B cell (primary cell): ENCODE data around the gene TBL1XR1. TPM values are rescaled to one million over a fixed set of nuclear protein-coding genes. Genes with fewer than 3 reads are reported as not detected.

ENCODE experiments used
- ATAC-seq: fragments of 200-7000 bp; cut with Tn5 transposase; one replicate; pipeline ENCODE4 v1.10.0; 2021; ENCODE audit warnings: low read depth, mild to moderate bottlenecking, moderate number of reproducible peaks, moderate library complexity
- CTCF ChIA-PET: fragments of 350-600 bp; sonication (Branson Sonifier 250); formaldehyde crosslinking; loops from one replicate; lab custom pipeline; 2021; ENCODE audit warnings: antibody characterized with exemption, inconsistent platforms; lab: Charles Lee
- POLR2A ChIA-PET: fragments of 350-600 bp; sonication (Branson Sonifier 250); formaldehyde crosslinking; loops from one replicate; lab custom pipeline; 2021; ENCODE audit warnings: antibody characterized with exemption; lab: Charles Lee
- DNase-seq: peaks from one replicate; pipeline ENCODE4 v3.0.0; 2013
- H2AFZ ChIP-seq: 2 replicates; pipeline ENCODE4 v1.6.1; 2012; ENCODE audit warnings: mild to moderate bottlenecking, low read depth, low read length; ENCODE audit not compliant: insufficient read depth, poor library complexity, severe bottlenecking
- H3K27ac ChIP-seq, 2 donors: 1 replicate in 1 of 2; 2 replicates in 1 of 2; pipeline ENCODE4 v1.5.1; 2012 to 2013; ENCODE audit warnings: low read length in 2 of 2, mild to moderate bottlenecking in 2 of 2, moderate library complexity in 1 of 2
- H3K27me3 ChIP-seq, 4 experiments: fragments of 200-600 bp in 1 of 4; sonication (generic) in 1 of 4; replicated peaks in 1 of 4; 1 replicate in 2 of 4; 2 replicates in 2 of 4; pipeline versions ENCODE4 v1.6.1 to v1.7.0; 2013 to 2016; ENCODE audit warnings: low read length in 3 of 4, mild to moderate bottlenecking in 2 of 4, mixed read lengths in 1 of 4, moderate library complexity in 1 of 4; ENCODE audit not compliant: insufficient read depth in 4 of 4, control insufficient read depth in 3 of 4; ENCODE audit errors: control extremely low read depth in 1 of 4
- H3K36me3 ChIP-seq, 2 experiments: replicated peaks in 1 of 2; 1 replicate in 1 of 2; 2 replicates in 1 of 2; pipeline versions ENCODE4 v1.6.1 to v1.7.1; 2013; ENCODE audit warnings: low read length in 1 of 2; ENCODE audit not compliant: insufficient read depth in 2 of 2, control insufficient read depth in 1 of 2; ENCODE audit errors: control extremely low read depth in 1 of 2, extremely low read depth in 1 of 2
- H3K4me1 ChIP-seq, 2 donors: fragments of 200-600 bp in 1 of 2; sonication (generic) in 1 of 2; 1 replicate in 1 of 2; 2 replicates in 1 of 2; pipeline versions ENCODE4 v1.5.1 to v1.6.1; 2013 to 2017; ENCODE audit warnings: low read length in 2 of 2; ENCODE audit not compliant: control insufficient read depth in 2 of 2, insufficient read depth in 2 of 2
- H3K4me2 ChIP-seq: replicated peaks from 2 replicates; pipeline ENCODE3; 2012; ENCODE audit warnings: mild to moderate bottlenecking, low read depth, low read length; ENCODE audit not compliant: poor library complexity, severe bottlenecking
- H3K4me3 ChIP-seq, 5 experiments: fragments of 200-600 bp in 1 of 5; sonication (generic) in 1 of 5; 1 replicate in 3 of 5; 2 replicates in 2 of 5; pipeline versions ENCODE4 v1.5.1 to v1.7.0; 2011 to 2016; ENCODE audit warnings: low read length in 4 of 5, mild to moderate bottlenecking in 4 of 5, low read depth in 2 of 5, control low read depth in 1 of 5, moderate library complexity in 1 of 5; ENCODE audit not compliant: insufficient read depth in 1 of 5; ENCODE audit errors: control extremely low read depth in 1 of 5, extremely low read depth in 1 of 5
- H3K79me2 ChIP-seq: fragments of 200-600 bp; sonication (generic); one replicate; pipeline ENCODE4 v1.6.0; 2016; ENCODE audit warnings: low read length; ENCODE audit not compliant: control insufficient read depth, insufficient read depth
- H3K9ac ChIP-seq: fragments of 200-600 bp; sonication (generic); 2 replicates; pipeline ENCODE4 v1.6.1; 2017; ENCODE audit warnings: mild to moderate bottlenecking, low read length, moderate library complexity
- H3K9me3 ChIP-seq, 3 donors: one replicate each; pipeline versions ENCODE4 v1.6.1 to v1.7.1; 2013; ENCODE audit warnings: low read length in 2 of 3; ENCODE audit not compliant: control insufficient read depth in 2 of 3, insufficient read depth in 1 of 3; ENCODE audit errors: control extremely low read depth in 1 of 3
- H4K20me1 ChIP-seq: 2 replicates; pipeline ENCODE4 v1.6.0; 2012; ENCODE audit warnings: mild to moderate bottlenecking, low read length; ENCODE audit not compliant: insufficient read depth, control insufficient read depth, poor library complexity, severe bottlenecking
- H3K27ac Mint-ChIP-seq: one replicate; pipeline ENCODE4 v1.8.0; 2021; ENCODE audit warnings: mixed read lengths
- H3K27me3 Mint-ChIP-seq: one replicate; pipeline ENCODE4 v1.8.0; 2021; ENCODE audit warnings: mixed read lengths
- H3K4me1 Mint-ChIP-seq: one replicate; pipeline ENCODE4 v1.8.0; 2021; ENCODE audit warnings: mixed read lengths
- H3K4me3 Mint-ChIP-seq: one replicate; pipeline ENCODE4 v1.8.0; 2021; ENCODE audit warnings: mixed read lengths
- H3K9me3 Mint-ChIP-seq: one replicate; pipeline ENCODE4 v1.8.0; 2022; ENCODE audit warnings: mixed read lengths; ENCODE audit not compliant: insufficient read depth
- CTCF ChIP-seq: fragments of 200-600 bp; IDR thresholded peaks from one replicate; pipeline ENCODE4 v1.8.0; 2022; ENCODE audit warnings: antibody characterized with exemption, mild to moderate bottlenecking
- EZH2 ChIP-seq: IDR thresholded peaks from 2 replicates; pipeline ENCODE4 v1.6.1; 2012; ENCODE audit warnings: borderline replicate concordance, low read depth, mild to moderate bottlenecking, moderate library complexity, low read length; ENCODE audit not compliant: insufficient read depth, poor library complexity, severe bottlenecking
- WGBS: methylation state at CpG from one replicate; pipeline ENCODE4 v1.1.5; 2013; ENCODE audit warnings: missing lambda C conversion rate; ENCODE audit not compliant: insufficient coverage; 5-methylcytosine and 5-hydroxymethylcytosine counted together
- intact Hi-C: fragments of 100-400 bp; cut with micrococcal nuclease; formaldehyde crosslinking; loops from one replicate; pipeline ENCODE4 v1.10.0; 2022
- polyA plus RNA-seq: library from polyadenylated mRNA; depleted of rRNA; stranded (reverse); fragments of >200 nt; gene quantifications from 2 replicates; pipeline ENCODE4 v1.2.3, GENCODE V29; 2012
- total RNA-seq, 2 donors: library from RNA; stranded (reverse); fragments of 120-200 nt in 1 of 2; gene quantifications; 1 replicate in 1 of 2; 2 replicates in 1 of 2; pipeline versions ENCODE4 v1.2.3 to v1.2.4, GENCODE V29; 2013 to 2022

The TBL1XR1 gene
- total and polyA plus RNA-seq, 2 donors (not counting 1 experiment from before 2014, with no cell fraction given): 17.6 to 128 TPM

- intact Hi-C loops: loop anchor here (5.0 kb wide), 1 partner anchor 37 kb away; no protein-coding TSS in a partner anchor
These were observed 111.5 kb downstream of the TBL1XR1 start for GRCh38 chr3:177085794-177086193.

GRCh38 chr3:177084616-177085015 lies 112.7 kb downstream of the TBL1XR1 start:
- POLR2A ChIA-PET: no interaction called here
- Histone ChIP-seq H2AFZ (no peak overlapping the region), H3K4me3 (no peak overlapping the region), H3K79me2 (peaks cover 94% of the 10 kb centered on the region), H3K4me2 (no peak overlapping the region), H3K9me3 (no peaks in the 10 kb centered on the region), H3K9ac (no peak overlapping the region), H3K27me3 (no peaks in the 10 kb centered on the region), H3K4me1 (peaks cover 16 to 27% of the 10 kb centered on the region in 2 donors), H4K20me1 (peaks cover 21% of the 10 kb centered on the region), H3K27ac (no peak overlapping the region), H3K36me3 (peaks cover 0 to 4% of the 10 kb centered on the region in 2 experiments)
- no peak for TF ChIP-seq EZH2
- TF ChIP-seq CTCF: no peak
- peaks cover 60% of the 10 kb centered on the region for H3K4me1 Mint-ChIP-seq
- no peak overlapping the region for H3K27ac Mint-ChIP-seq
- WGBS: no CpG with 5 or more reads among the region's 3 CpGs
- no peaks in the 10 kb centered on the region for H3K9me3 Mint-ChIP-seq
- intact Hi-C loops: loop anchor here (5.0 kb wide), 1 partner anchor 38 kb away; no protein-coding TSS in a partner anchor
- CTCF ChIA-PET: no interaction called here
- H3K27me3 Mint-ChIP-seq: no peaks in the 10 kb centered on the region
- DNase-seq (no peak), ATAC-seq (no peak)
- no peak overlapping the region for H3K4me3 Mint-ChIP-seq

More at GRCh38 chr3:177085794-177086193, 111.5 kb downstream of the TBL1XR1 start:
- Mint-ChIP-seq H3K4me1 (peaks cover 69% of the 10 kb centered on the region), H3K9me3 (no peaks in the 10 kb centered on the region), H3K27me3 (no peaks in the 10 kb centered on the region), H3K4me3 (no peak overlapping the region), H3K27ac (no peak overlapping the region)
- Histone ChIP-seq H3K9me3 (peaks cover 0 to 4% (median 0%) of the 10 kb centered on the region in 3 donors), H3K27ac (no peak overlapping the region), H3K4me1 (peaks cover 23 to 37% of the 10 kb centered on the region in 2 donors), H3K4me3 (no peak overlapping the region), H3K9ac (no peak overlapping the region), H3K27me3 (no peaks in the 10 kb centered on the region), H3K4me2 (no peak overlapping the region), H2AFZ (no peak overlapping the region), H3K79me2 (peaks cover 94% of the 10 kb centered on the region), H3K36me3 (peaks cover 3 to 4% of the 10 kb centered on the region in 2 experiments), H4K20me1 (peaks cover 21% of the 10 kb centered on the region)
- WGBS: no CpG with 5 or more reads among the region's 2 CpGs
- TF ChIP-seq CTCF (no peak), EZH2 (no peak)
- POLR2A ChIA-PET: no interaction called here
- DNase-seq (no peak), ATAC-seq (no peak)
- CTCF ChIA-PET: interaction anchor here (0.6 kb wide), 1 partner anchor 274 kb away, joined by 3 read pairs; no protein-coding TSS in a partner anchor
